Neural cell (in vitro differentiated cells): ENCODE results near the gene GNG7.

Experiments used
- CTCF ChIP-seq: fragments of 450-650 bp; IDR thresholded peaks from 2 replicates; pipeline ENCODE4 v1.5.1; 2014; ENCODE audit warnings: antibody characterized with exemption, mild to moderate bottlenecking, moderate library complexity; ENCODE audit not compliant: poor library complexity, severe bottlenecking
- POLR2AphosphoS5 ChIP-seq: IDR thresholded peaks from 2 replicates; pipeline ENCODE4 v1.6.1; 2012

GRCh38 chr19:2703077-2703437 lies 563 bp upstream of the GNG7 start:
- TF ChIP-seq CTCF, result no peak
- no peak for TF ChIP-seq POLR2AphosphoS5
